IPS-18a (cell line): Measurements from ENCODE around the gene PMEPA1.

Experiments used
- H3K27ac ChIP-seq: one replicate; pipeline ENCODE4 v1.5.1; 2013; ENCODE audit warnings: low read length
- H3K27me3 ChIP-seq: one replicate; pipeline ENCODE4 v1.6.1; 2013; ENCODE audit warnings: mild to moderate bottlenecking, low read length; ENCODE audit not compliant: control insufficient read depth, insufficient read depth
- H3K36me3 ChIP-seq: one replicate; pipeline ENCODE4 v1.6.1; 2013; ENCODE audit warnings: low read depth, low read length; ENCODE audit not compliant: control insufficient read depth
- H3K4me1 ChIP-seq: one replicate; pipeline ENCODE4 v1.6.1; 2013; ENCODE audit warnings: low read depth, low read length; ENCODE audit not compliant: control insufficient read depth
- H3K4me3 ChIP-seq: one replicate; pipeline ENCODE4 v1.5.1; 2013; ENCODE audit warnings: low read length
- H3K9ac ChIP-seq: one replicate; pipeline ENCODE4 v1.6.1; 2013; ENCODE audit warnings: mild to moderate bottlenecking, low read length, moderate library complexity
- H3K9me3 ChIP-seq: one replicate; pipeline ENCODE4 v1.6.1; 2013; ENCODE audit warnings: low read depth, low read length; ENCODE audit not compliant: control insufficient read depth

Gene PMEPA1

GRCh38 chr20:57734754-57735153, 24.9 kb upstream of the PMEPA1 start:
- Histone ChIP-seq H3K4me3 (no peak overlapping the region), H3K27me3 (no peaks in the 10 kb centered on the region), H3K27ac (no peak overlapping the region), H3K36me3 (no peaks in the 10 kb centered on the region), H3K9me3 (no peaks in the 10 kb centered on the region), H3K9ac (no peak overlapping the region), H3K4me1 (no peaks in the 10 kb centered on the region)

DNA sequence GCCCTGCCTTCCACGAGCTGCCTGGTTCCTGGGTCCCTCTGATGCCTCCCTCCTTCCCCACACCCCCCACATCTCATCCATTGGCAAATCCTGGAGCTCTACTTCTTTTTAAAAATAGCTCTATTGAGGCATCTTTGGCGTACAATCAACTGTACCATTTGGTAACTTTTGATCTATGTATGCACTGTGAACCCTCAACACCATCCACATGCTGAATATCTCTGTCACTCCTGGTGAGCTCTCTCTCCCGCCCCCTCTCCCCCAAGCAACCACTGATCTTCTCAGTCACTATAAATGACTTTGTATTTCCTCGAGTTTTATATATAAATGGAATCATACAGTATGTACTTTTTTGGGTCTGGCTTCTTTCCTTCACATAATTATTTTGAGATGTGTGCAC, 22.4 kb upstream of the PMEPA1 start:
- Histone ChIP-seq H3K36me3 (no peaks in the 10 kb centered on the region), H3K27ac (no peak overlapping the region), H3K4me3 (no peak overlapping the region), H3K9me3 (no peaks in the 10 kb centered on the region), H3K9ac (no peak overlapping the region), H3K4me1 (no peaks in the 10 kb centered on the region), H3K27me3 (no peaks in the 10 kb centered on the region)

DNA sequence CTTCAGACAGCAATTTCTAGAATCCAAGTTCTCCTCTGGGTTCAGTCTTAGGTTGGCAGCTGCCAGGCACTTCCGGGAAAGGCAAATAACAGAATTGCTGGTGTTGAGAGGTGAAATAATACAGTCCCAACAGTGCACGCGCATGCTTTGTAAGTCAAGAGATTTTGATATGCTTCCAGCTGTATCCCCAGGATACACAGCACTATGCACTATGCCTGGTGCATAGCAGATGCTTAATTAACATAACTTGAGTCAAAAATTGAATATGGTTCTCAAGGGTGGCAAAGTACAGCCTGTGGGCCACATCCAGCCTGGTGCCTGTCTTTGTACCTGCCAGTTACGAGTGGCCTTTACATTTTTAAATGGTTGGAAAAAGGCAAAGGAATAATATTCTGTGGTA, 18.9 kb upstream of the PMEPA1 start:
- no peak overlapping the region for H3K4me3 ChIP-seq
- no peak overlapping the region for H3K27ac ChIP-seq
- no peak overlapping the region for H3K9ac ChIP-seq
- no peaks in the 10 kb centered on the region for H3K9me3 ChIP-seq
- no peaks in the 10 kb centered on the region for H3K27me3 ChIP-seq
- H3K36me3 ChIP-seq, result no peaks in the 10 kb centered on the region
- no peaks in the 10 kb centered on the region for H3K4me1 ChIP-seq

GRCh38 chr20:57727863-57728262, 18.0 kb upstream of the PMEPA1 start:
- Histone ChIP-seq H3K4me3 (no peak overlapping the region), H3K4me1 (no peaks in the 10 kb centered on the region), H3K36me3 (no peaks in the 10 kb centered on the region), H3K9ac (no peak overlapping the region), H3K27me3 (no peaks in the 10 kb centered on the region), H3K27ac (no peak overlapping the region), H3K9me3 (no peaks in the 10 kb centered on the region)

DNA sequence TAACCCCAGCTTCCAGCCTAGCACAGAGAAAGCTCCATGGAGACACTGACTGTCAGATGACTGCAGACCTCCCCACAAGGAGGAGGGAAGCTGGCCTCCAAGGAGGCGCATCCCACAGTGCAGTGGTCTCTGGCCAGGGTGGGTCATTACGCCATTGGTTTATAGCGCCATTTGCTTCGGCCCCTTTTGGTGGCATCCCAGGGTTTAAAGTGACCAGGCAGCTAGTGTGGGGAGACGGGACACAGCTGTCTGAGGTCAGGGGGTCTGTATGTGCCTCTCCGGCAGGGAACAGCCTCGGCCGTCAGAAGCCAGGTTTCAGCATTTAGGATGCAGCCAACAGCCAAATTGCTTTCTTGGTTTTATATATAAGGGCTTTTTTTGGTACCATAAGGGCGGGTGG, 15.8 kb upstream of the PMEPA1 start:
- no peaks in the 10 kb centered on the region for H3K9me3 ChIP-seq
- H3K27ac ChIP-seq, result no peak overlapping the region
- H3K27me3 ChIP-seq, result no peaks in the 10 kb centered on the region
- no peaks in the 10 kb centered on the region for H3K36me3 ChIP-seq
- no peak overlapping the region for H3K9ac ChIP-seq
- H3K4me1 ChIP-seq, result peaks cover 4% of the 10 kb centered on the region
- no peak overlapping the region for H3K4me3 ChIP-seq

- no peaks in the 10 kb centered on the region for H3K27me3 ChIP-seq
- H3K4me3 ChIP-seq, result no peak overlapping the region
Observed at GRCh38 chr20:57724610-57725405, 15.0 kb upstream of the PMEPA1 start.

DNA sequence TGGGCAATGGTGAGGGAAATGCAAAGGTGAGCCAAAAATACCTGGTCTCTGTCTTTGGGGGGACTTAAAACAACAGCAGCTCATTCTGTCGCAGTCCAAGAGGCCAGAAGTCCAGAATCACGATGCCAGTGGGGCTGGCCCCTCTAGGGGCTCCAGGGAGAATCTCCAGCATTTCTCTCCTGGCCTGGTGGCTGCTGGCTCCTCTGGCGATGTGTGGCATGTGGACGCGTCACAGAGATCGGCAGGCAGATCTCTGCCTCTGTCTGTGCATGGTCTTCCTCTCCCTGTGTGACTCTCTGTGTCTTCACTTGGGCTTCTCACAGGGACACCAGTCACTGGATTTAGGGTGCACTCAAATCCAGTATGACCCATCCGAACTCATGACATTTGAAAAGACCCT, 14.0 kb upstream of the PMEPA1 start:
- Histone ChIP-seq H3K27me3 (peaks cover 5% of the 10 kb centered on the region), H3K27ac (no peak overlapping the region), H3K9me3 (no peaks in the 10 kb centered on the region), H3K36me3 (no peaks in the 10 kb centered on the region), H3K4me3 (no peak overlapping the region), H3K9ac (no peak overlapping the region), H3K4me1 (peaks cover 4% of the 10 kb centered on the region)

More at GRCh38 chr20:57724610-57725405, 15.0 kb upstream of the PMEPA1 start:
- Histone ChIP-seq H3K36me3 (no peaks in the 10 kb centered on the region), H3K9ac (no peak overlapping the region), H3K4me1 (peaks cover 4% of the 10 kb centered on the region), H3K9me3 (no peaks in the 10 kb centered on the region), H3K27ac (no peak overlapping the region)

GRCh38 chr20:57719951-57720350, 10.1 kb upstream of the PMEPA1 start:
- peaks cover 4% of the 10 kb centered on the region for H3K4me1 ChIP-seq
- H3K9me3 ChIP-seq, result no peaks in the 10 kb centered on the region
- no peaks in the 10 kb centered on the region for H3K36me3 ChIP-seq
- H3K27ac ChIP-seq, result no peak overlapping the region
- H3K4me3 ChIP-seq, result no peak overlapping the region
- no peak overlapping the region for H3K9ac ChIP-seq
- H3K27me3 ChIP-seq, result peaks cover 5% of the 10 kb centered on the region

- Histone ChIP-seq H3K36me3 (no peaks in the 10 kb centered on the region), H3K9ac (peak overlapping the region; percentile 51), H3K9me3 (no peaks in the 10 kb centered on the region), H3K27ac (no peak overlapping the region), H3K27me3 (peaks cover 5% of the 10 kb centered on the region), H3K4me3 (peak overlapping the region; percentile 70), H3K4me1 (peaks cover 4% of the 10 kb centered on the region)
Observed at GRCh38 chr20:57718490-57719009, 8.7 kb upstream of the PMEPA1 start.

- Histone ChIP-seq H3K4me3 (no peak overlapping the region), H3K27ac (no peak overlapping the region), H3K27me3 (peaks cover 5% of the 10 kb centered on the region), H3K36me3 (no peaks in the 10 kb centered on the region), H3K4me1 (peaks cover 4% of the 10 kb centered on the region), H3K9ac (no peak overlapping the region), H3K9me3 (no peaks in the 10 kb centered on the region)
Observed at GRCh38 chr20:57717797-57718196, 8.0 kb upstream of the PMEPA1 start.

- Histone ChIP-seq H3K9ac (no peak overlapping the region), H3K36me3 (no peaks in the 10 kb centered on the region), H3K9me3 (no peaks in the 10 kb centered on the region), H3K27ac (no peak overlapping the region), H3K27me3 (peaks cover 11% of the 10 kb centered on the region), H3K4me3 (no peak overlapping the region), H3K4me1 (no peaks in the 10 kb centered on the region)
Observed at GRCh38 chr20:57716901-57717300, 7.1 kb upstream of the PMEPA1 start.

GRCh38 chr20:57716202-57716601, 6.4 kb upstream of the PMEPA1 start:
- H3K4me3 ChIP-seq, result no peak overlapping the region
- H3K9ac ChIP-seq, result no peak overlapping the region
- no peaks in the 10 kb centered on the region for H3K9me3 ChIP-seq
- H3K36me3 ChIP-seq, result no peaks in the 10 kb centered on the region
- peaks cover 18% of the 10 kb centered on the region for H3K27me3 ChIP-seq
- H3K27ac ChIP-seq, result no peak overlapping the region
- H3K4me1 ChIP-seq, result peaks cover 6% of the 10 kb centered on the region
